Right lobe of liver (tissue), 6 donors: ENCODE data around the gene BACE1-AS. TPM values are rescaled to one million over a fixed set of nuclear protein-coding genes. Genes with fewer than 3 reads are reported as not detected.

ENCODE experiments used
- ATAC-seq, 4 donors: fragments of 200-7000 bp; cut with Tn5 transposase; one replicate each; pipeline ENCODE4 v1.9.1; 2020; ENCODE audit warnings: mild to moderate bottlenecking in 4 of 4, moderate library complexity in 4 of 4
- DNase-seq, 3 donors: peaks; one replicate each; pipeline ENCODE4 v3.0.0-alpha.2; 2020
- H3K27ac ChIP-seq, 3 donors: fragments of 200-600 bp; one replicate each; pipeline ENCODE4 v1.8.0; 2022
- H3K27me3 ChIP-seq, 2 donors: fragments of 200-600 bp; one replicate each; pipeline ENCODE4 v1.8.0; 2022
- H3K36me3 ChIP-seq, 4 donors: fragments of 200-600 bp; sonication (generic) in 1 of 4; one replicate each; pipeline versions ENCODE4 v1.5.1 to v1.8.0; 2017 to 2022; ENCODE audit warnings: control low read depth in 1 of 4
- H3K4me1 ChIP-seq, 4 donors: fragments of 200-600 bp; sonication (generic) in 1 of 4; one replicate each; pipeline versions ENCODE4 v1.5.1 to v1.8.0; 2017 to 2022; ENCODE audit warnings: control low read depth in 1 of 4
- H3K4me3 ChIP-seq, 3 donors: fragments of 200-600 bp; one replicate each; pipeline ENCODE4 v1.8.0; 2022
- H3K9me3 ChIP-seq, 4 donors: fragments of 200-600 bp; sonication (generic) in 1 of 4; one replicate each; pipeline versions ENCODE4 v1.5.1 to v1.8.0; 2017 to 2022; ENCODE audit warnings: control low read depth in 1 of 4
- CTCF ChIP-seq, 4 donors: fragments of 200-600 bp in 3 of 4; fragments of 450-650 bp in 1 of 4; IDR thresholded peaks; one replicate each; pipeline versions ENCODE4 v1.5.1 to v1.8.0; 2016 to 2022; ENCODE audit warnings: antibody characterized with exemption in 4 of 4, mild to moderate bottlenecking in 2 of 4
- POLR2A ChIP-seq: fragments of 450-650 bp; IDR thresholded peaks from one replicate; pipeline ENCODE4 v1.6.1; 2017; ENCODE audit warnings: antibody characterized with exemption, mild to moderate bottlenecking
- WGBS: methylation state at CpG from one replicate; pipeline ENCODE4 v1.1.6; 2018; ENCODE audit warnings: low coverage, low lambda C conversion rate; ENCODE audit not compliant: insufficient coverage; ENCODE audit errors: missing lambda C conversion rate; 5-methylcytosine and 5-hydroxymethylcytosine counted together
- intact Hi-C, 2 donors: fragments of 100-400 bp; cut with DNase I; formaldehyde crosslinking; loops; one replicate each; pipeline versions ENCODE4 v1.11.2 to v1.14.1; 2022
- total RNA-seq, 6 experiments: library from RNA; depleted of rRNA in 2 of 6; stranded (reverse); fragments of >200 nt in 2 of 6; fragmentation: NEBNext Ultra II Directional in 3 of 6; extraction: Animal tissue kit (Norgen Biotek cat#: 25700) in 3 of 6; gene quantifications; one replicate each; pipeline versions ENCODE4 v1.1.0 to v1.2.4, GENCODE V29; 2016 to 2023
- donor health status: DM: no; HTN: yes; CAD: no.
- donor health status: DM: no; HTN: no; CAD: no.
- donor health status: DM: no; HTN: no; CAD: no.
- donor health status: DM: no; HTN: yes; CAD: no.
- donor health status: DM: no; HTN: yes; CAD: no.

The BACE1-AS gene
- total RNA-seq, 6 experiments from 2014 or later, result 0.75 to 2.9 (median 2.1) TPM

- Histone ChIP-seq H3K9me3 (no peaks in the 10 kb centered on the region), H3K27me3 (no peaks in the 10 kb centered on the region), H3K36me3 (no peaks in the 10 kb centered on the region), H3K4me3 (no peak overlapping the region), H3K27ac (no peak overlapping the region), H3K4me1 (peaks cover 0 to 37% (median 13%) of the 10 kb centered on the region in 4 donors)
- ATAC-seq (no peak), DNase-seq (no peak)
- no peak for TF ChIP-seq CTCF (IDR thresholded peaks at IDR 0.05)
- TF ChIP-seq POLR2A, result no peak
- 17% methylated on average over 4 of the region's 4 CpGs for WGBS
- intact Hi-C loops, result no loop called here
These were observed 12.0 kb downstream of the BACE1-AS start for GRCh38 chr11:117303101-117303500.

- Histone ChIP-seq H3K27me3 (no peaks in the 10 kb centered on the region), H3K36me3 (no peaks in the 10 kb centered on the region), H3K9me3 (no peaks in the 10 kb centered on the region), H3K4me1 (peaks cover 0 to 33% (median 11%) of the 10 kb centered on the region in 4 donors), H3K27ac (no peak overlapping the region), H3K4me3 (no peak overlapping the region)
- WGBS, result 85% methylated on average over 3 of the region's 5 CpGs
- DNase-seq, result no peak
- TF ChIP-seq POLR2A (no peak), CTCF (IDR thresholded peaks at IDR 0.05) (no peak)
- intact Hi-C loops, result no loop called here
- no peak for ATAC-seq
These were observed 12.6 kb downstream of the BACE1-AS start for GRCh38 chr11:117303646-117304315.

- Histone ChIP-seq H3K4me1 (peaks cover 0 to 23% (median 7%) of the 10 kb centered on the region in 4 donors), H3K27ac (no peak overlapping the region), H3K27me3 (no peaks in the 10 kb centered on the region), H3K9me3 (no peaks in the 10 kb centered on the region), H3K4me3 (no peak overlapping the region), H3K36me3 (no peaks in the 10 kb centered on the region)
- WGBS, result 100% methylated on average over 1 of the region's 3 CpGs
- intact Hi-C loops, result no loop called here
- no peak for DNase-seq
- TF ChIP-seq POLR2A (no peak), CTCF (IDR thresholded peaks at IDR 0.05) (no peak)
- ATAC-seq, result no peak
These were observed 14.0 kb downstream of the BACE1-AS start for GRCh38 chr11:117305145-117305544.

- Histone ChIP-seq H3K27ac (no peak overlapping the region), H3K4me3 (no peak overlapping the region), H3K36me3 (no peaks in the 10 kb centered on the region), H3K27me3 (no peaks in the 10 kb centered on the region), H3K4me1 (peaks cover 0 to 3% (median 0%) of the 10 kb centered on the region in 4 donors), H3K9me3 (no peaks in the 10 kb centered on the region)
- intact Hi-C loops, result no loop called here
- TF ChIP-seq POLR2A, result no peak
- no peak for TF ChIP-seq CTCF (IDR thresholded peaks at IDR 0.05)
- DNase-seq (no peak), ATAC-seq (no peak)
- WGBS, result 98% methylated on average over 7 of the region's 7 CpGs
These were observed 18.2 kb downstream of the BACE1-AS start for GRCh38 chr11:117309310-117309709.
